ENCODE measurements around the gene NAIF1.

DNA sequence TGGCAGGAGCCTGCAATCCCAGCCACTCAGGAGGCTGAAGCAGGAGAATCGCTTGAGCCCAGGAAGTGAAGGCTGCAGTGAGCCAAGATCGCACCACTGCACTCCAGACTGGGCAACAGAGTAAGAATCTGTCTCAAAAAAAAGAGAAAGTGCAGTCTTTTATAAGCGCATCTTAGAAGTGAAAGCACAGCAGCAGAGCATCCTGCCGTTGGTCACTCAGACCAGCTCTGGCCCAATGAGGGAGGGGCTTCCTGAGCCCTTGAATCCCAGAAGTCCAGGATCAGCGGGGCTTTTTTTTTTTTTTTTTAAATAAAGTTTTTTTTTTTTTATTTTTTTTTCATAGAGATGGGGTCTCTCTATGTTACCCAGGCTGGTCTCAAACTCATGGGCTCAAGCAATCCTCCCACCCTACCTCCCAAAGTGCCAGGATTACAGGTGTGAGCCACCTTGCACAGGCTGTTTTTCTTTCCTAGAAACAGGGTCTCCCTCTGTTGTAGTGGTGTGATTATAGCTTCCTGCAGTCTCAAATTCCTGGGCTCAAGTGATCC lies 42.3 kb downstream of the NAIF1 start:
- TF ChIP-seq POLR2AphosphoS5 (IDR thresholded peaks at IDR 0.05; ENCODE audit: borderline replicate concordance, low read depth, low read length) (no peak), EZH2 (IDR thresholded peaks at IDR 0.05) (no peak), FOXP2 (optimal IDR thresholded peaks at IDR 0.05; ENCODE audit: control extremely low read depth, extremely low read length, insufficient read depth) (no peak)
